HEK293 (cell line): ENCODE measurements around the gene RNF169.

Source experiments
- CTCF ChIP-seq: fragments of 450-650 bp; formaldehyde crosslinking; IDR thresholded peaks from 2 replicates; pipeline ENCODE4 v1.5.1; 2016; ENCODE audit warnings: missing biosample characterization, missing genetic modification characterization
- ZBTB21 ChIP-seq: fragments of 450-650 bp; formaldehyde crosslinking; IDR thresholded peaks from 2 replicates; pipeline ENCODE4 v1.5.1; 2017; ENCODE audit warnings: missing biosample characterization, missing genetic modification characterization
- ZBTB7A ChIP-seq: fragments of 450-650 bp; formaldehyde crosslinking; IDR thresholded peaks from 2 replicates; pipeline ENCODE4 v1.5.1; 2016; ENCODE audit warnings: low read depth, missing biosample characterization, missing genetic modification characterization
- ZNF549 ChIP-seq: fragments of 450-650 bp; IDR thresholded peaks from 2 replicates; pipeline ENCODE4 v1.5.1; 2018; ENCODE audit warnings: missing biosample characterization, missing genetic modification characterization, mild to moderate bottlenecking, inconsistent platforms, moderate library complexity

- no peak for TF ChIP-seq CTCF (tag by site-specific recombination)
- no peak for TF ChIP-seq ZBTB21 (tag by site-specific recombination)
- no peak for TF ChIP-seq ZBTB7A (tag by site-specific recombination)
- no peak for TF ChIP-seq ZNF549 (tag by site-specific recombination)
Observed at GRCh38 chr11:74701351-74701750, 47.3 kb upstream of the RNF169 start.
